Lung (tissue), 12 donors: Measurements from ENCODE around the gene PIM1. TPM values are rescaled to one million over a fixed set of nuclear protein-coding genes. Genes with fewer than 3 reads are reported as not detected.

Experiments
- ATAC-seq: fragments of 200-7000 bp; cut with Tn5 transposase; one replicate; pipeline ENCODE4 v1.9.1; 2020; ENCODE audit warnings: moderate number of reproducible peaks; ENCODE audit not compliant: insufficient read depth, low FRiP score
- DNase-seq, 3 donors: peaks; one replicate each; pipeline ENCODE4 v3.0.0-alpha.2; 2013 to 2017
- H3K27ac ChIP-seq, 2 donors: one replicate each; pipeline ENCODE4 v1.5.1; 2013; ENCODE audit warnings: mild to moderate bottlenecking in 2 of 2, moderate library complexity in 2 of 2, control low read depth in 1 of 2, inconsistent platforms in 1 of 2, low read depth in 1 of 2, low read length in 1 of 2
- H3K27me3 ChIP-seq, 3 donors: one replicate each; pipeline ENCODE4 v1.5.1; 2013; ENCODE audit warnings: low read length in 2 of 3; ENCODE audit not compliant: control insufficient read depth in 3 of 3, insufficient read depth in 3 of 3
- H3K36me3 ChIP-seq, 4 donors: one replicate each; pipeline ENCODE4 v1.5.1; 2013; ENCODE audit warnings: low read length in 4 of 4, mild to moderate bottlenecking in 1 of 4, moderate library complexity in 1 of 4; ENCODE audit not compliant: control insufficient read depth in 4 of 4, insufficient read depth in 4 of 4
- H3K4me1 ChIP-seq, 5 donors: one replicate each; pipeline ENCODE4 v1.5.1; 2013; ENCODE audit warnings: low read length in 5 of 5, mild to moderate bottlenecking in 2 of 5, moderate library complexity in 1 of 5; ENCODE audit not compliant: control insufficient read depth in 5 of 5, insufficient read depth in 5 of 5
- H3K4me3 ChIP-seq: one replicate; pipeline ENCODE4 v1.5.1; 2013; ENCODE audit warnings: mild to moderate bottlenecking, control low read depth, moderate library complexity
- H3K9ac ChIP-seq, 2 donors: one replicate each; pipeline ENCODE4 v1.5.1; 2013; ENCODE audit warnings: low read length in 2 of 2, control low read depth in 1 of 2; ENCODE audit not compliant: insufficient read depth in 1 of 2
- H3K9me3 ChIP-seq, 4 donors: one replicate each; pipeline ENCODE4 v1.5.1; 2013; ENCODE audit warnings: low read length in 3 of 4, mild to moderate bottlenecking in 1 of 4, moderate library complexity in 1 of 4; ENCODE audit not compliant: control insufficient read depth in 4 of 4, insufficient read depth in 3 of 4
- WGBS, 2 donors: extraction: QIAGEN DNeasy Blood & Tissue Kit; methylation state at CpG; one replicate each; pipeline ENCODE4 v1.1.7; 2013; 5-methylcytosine and 5-hydroxymethylcytosine counted together
- polyA plus RNA-seq, 2 donors: library from polyadenylated mRNA; stranded (reverse); fragments of 200-250 nt; gene quantifications; one replicate each; pipeline ENCODE4 v1.2.1, GENCODE V29; 2013
- total RNA-seq, 2 donors: library from RNA; depleted of rRNA in 1 of 2; stranded (reverse); fragments of >200 nt in 1 of 2; gene quantifications; one replicate each; pipeline ENCODE4 v1.2.1, GENCODE V29; 2014 to 2021
- TF ChIP-seq, protein P1 (sequence below): IDR thresholded peaks from 2 replicates; pipeline ENCODE4 v1.5.1; 2012; ENCODE audit warnings: mild to moderate bottlenecking; ENCODE audit errors: control extremely low read depth, extremely low read depth
- donor health status: control.
- donor health status: control.
- donor health status: Bipolar disorder and iron deficiency.
- donor health status: healthy.
- donor health status: DM: yes; HTN: yes; CAD: no.

PIM1 gene
- total and polyA plus RNA-seq, 4 donors = 43.2 to 108 (median 52.0) TPM

DNA sequence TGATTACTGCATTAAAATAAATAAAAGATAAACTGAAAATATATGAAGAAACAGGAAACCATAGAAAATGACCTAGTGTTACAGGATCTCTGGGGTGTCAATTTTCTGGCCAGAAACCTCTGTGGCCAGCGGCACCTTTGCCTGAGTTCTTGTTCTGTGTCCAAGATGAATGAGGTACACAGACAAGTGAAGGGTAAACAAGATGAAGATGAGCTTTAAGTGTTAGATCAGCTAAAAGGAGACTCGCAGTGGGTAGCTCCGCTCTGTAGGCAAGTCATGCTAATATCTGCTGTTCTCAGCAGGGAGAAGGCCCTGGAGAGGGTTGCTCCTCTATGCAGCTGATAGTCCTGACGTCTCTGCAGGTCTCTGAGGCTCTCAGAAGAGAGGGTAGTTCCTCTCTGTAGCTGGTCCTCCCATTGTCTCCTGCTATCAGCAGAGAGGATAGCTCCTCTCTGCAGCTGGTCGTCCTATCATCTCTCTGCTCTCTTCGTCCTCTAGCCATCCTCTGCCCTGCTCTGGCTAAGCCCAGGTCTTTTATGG lies 51.7 kb downstream of the PIM1 start:
- Histone ChIP-seq H3K27ac (no peak overlapping the region), H3K9me3 (no peaks in the 10 kb centered on the region), H3K4me1 (peaks cover 0 to 15% (median 0%) of the 10 kb centered on the region in 5 donors), H3K4me3 (no peak overlapping the region), H3K36me3 (no peaks in the 10 kb centered on the region), H3K27me3 (no peaks in the 10 kb centered on the region), H3K9ac (no peak overlapping the region)
- ATAC-seq = no peak
- no peak for DNase-seq
- WGBS, 2 donors = 52 to 53% methylated on average over 6 of the region's 6 CpGs
- TF ChIP-seq, protein P1, sequence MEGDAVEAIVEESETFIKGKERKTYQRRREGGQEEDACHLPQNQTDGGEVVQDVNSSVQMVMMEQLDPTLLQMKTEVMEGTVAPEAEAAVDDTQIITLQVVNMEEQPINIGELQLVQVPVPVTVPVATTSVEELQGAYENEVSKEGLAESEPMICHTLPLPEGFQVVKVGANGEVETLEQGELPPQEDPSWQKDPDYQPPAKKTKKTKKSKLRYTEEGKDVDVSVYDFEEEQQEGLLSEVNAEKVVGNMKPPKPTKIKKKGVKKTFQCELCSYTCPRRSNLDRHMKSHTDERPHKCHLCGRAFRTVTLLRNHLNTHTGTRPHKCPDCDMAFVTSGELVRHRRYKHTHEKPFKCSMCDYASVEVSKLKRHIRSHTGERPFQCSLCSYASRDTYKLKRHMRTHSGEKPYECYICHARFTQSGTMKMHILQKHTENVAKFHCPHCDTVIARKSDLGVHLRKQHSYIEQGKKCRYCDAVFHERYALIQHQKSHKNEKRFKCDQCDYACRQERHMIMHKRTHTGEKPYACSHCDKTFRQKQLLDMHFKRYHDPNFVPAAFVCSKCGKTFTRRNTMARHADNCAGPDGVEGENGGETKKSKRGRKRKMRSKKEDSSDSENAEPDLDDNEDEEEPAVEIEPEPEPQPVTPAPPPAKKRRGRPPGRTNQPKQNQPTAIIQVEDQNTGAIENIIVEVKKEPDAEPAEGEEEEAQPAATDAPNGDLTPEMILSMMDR = no peak

DNA sequence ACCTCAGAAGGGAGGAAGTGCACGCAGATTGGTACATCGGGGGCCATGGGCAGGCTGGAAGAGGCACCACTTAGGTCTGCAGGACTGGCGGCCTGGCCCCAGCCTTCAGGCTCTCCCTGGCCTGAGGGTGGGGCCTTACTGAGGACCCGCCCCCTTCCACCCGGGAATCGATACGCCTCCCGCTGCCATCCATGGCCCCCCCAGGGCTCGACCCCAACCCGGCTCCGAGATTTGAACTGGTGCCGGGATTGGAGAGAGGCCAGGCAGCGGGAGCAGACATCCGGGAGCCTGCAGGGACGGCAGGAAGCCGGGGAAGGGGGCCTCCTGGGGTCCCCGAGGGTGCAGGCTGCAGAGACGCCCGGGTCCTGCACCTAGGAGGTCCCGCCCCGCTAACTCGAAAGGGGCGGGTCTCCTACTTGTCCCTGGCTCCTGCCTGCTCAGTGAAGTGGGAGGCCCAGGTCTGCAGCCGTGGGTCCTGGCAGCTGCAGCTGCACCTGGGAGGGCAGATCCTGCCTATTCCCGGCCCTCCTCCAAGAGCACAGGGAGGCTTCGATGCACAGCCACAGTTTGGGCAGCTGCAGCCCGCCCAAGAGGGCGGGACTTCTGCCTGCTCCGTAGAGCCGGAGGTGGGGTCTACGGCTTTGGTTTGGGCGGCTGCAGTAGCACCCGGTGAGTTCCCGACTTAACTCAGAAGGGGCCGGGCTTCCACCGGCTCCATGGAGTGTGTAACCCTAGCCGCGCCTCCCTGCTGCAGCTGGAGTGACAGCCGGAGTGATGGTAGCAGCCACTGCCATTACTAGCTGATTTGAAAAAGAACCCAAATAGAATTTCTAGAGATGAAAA lies 52.4 kb downstream of the PIM1 start:
- Histone ChIP-seq H3K27ac (no peak overlapping the region), H3K4me3 (peak overlapping the region; percentile 17), H3K9ac (peak overlapping the region in 1 of 2 donors; percentile 33), H3K4me1 (peaks cover 0 to 15% (median 0%) of the 10 kb centered on the region in 5 donors), H3K36me3 (no peaks in the 10 kb centered on the region), H3K9me3 (no peaks in the 10 kb centered on the region), H3K27me3 (no peaks in the 10 kb centered on the region)
- 1% methylated on average over 35 to 39 of the region's 39 CpGs for WGBS, 2 donors
- DNase-seq (peak; percentile 90 to 93 (median 91)), ATAC-seq (peak; percentile 92)
- TF ChIP-seq, protein P1 = no peak

DNA sequence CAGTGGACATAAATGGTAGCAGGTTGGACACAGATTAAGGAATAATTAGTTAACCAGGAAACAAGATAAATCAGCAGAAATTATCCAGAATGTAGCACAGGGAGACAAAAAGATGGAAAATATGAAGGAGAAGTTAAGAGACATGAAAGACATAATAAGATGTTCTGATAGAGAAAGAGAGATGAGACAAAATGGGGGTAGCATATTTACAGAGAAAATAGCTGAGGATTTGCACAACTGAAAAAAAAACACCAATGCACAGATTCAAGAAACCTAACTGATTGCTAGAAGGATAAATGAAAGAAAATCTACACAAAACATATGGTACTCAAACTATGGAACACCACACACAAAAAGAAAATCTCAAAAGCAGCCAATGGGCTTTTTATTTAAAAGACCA lies 53.0 kb downstream of the PIM1 start:
- no peak for DNase-seq
- ATAC-seq = no peak
- Histone ChIP-seq H3K9ac (peak overlapping the region in 1 of 2 donors; percentile 33), H3K27ac (no peak overlapping the region), H3K36me3 (no peaks in the 10 kb centered on the region), H3K4me3 (no peak overlapping the region), H3K4me1 (peaks cover 0 to 15% (median 0%) of the 10 kb centered on the region in 5 donors), H3K27me3 (no peaks in the 10 kb centered on the region), H3K9me3 (no peaks in the 10 kb centered on the region)
- TF ChIP-seq, protein P1 = no peak

Other genes starting within 250 kb of the PIM1 start
- gene PI16, start 215.4 kb upstream of the PIM1 start, total RNA-seq = 1 to 10 TPM; 1.7 to 3.8 TPM
- gene PI16, start 215.4 kb upstream of the PIM1 start, polyA plus RNA-seq = 1 to 10 TPM in 1 of 2 donors, under 1 TPM in 1; 0.60 to 4.3 TPM
- 100 to 1,000 TPM; 133 to 210 TPM for gene MTCH1, start 184.0 kb upstream of the PIM1 start, total RNA-seq
- gene MTCH1, start 184.0 kb upstream of the PIM1 start, polyA plus RNA-seq = 100 to 1,000 TPM; 120 to 180 TPM
- 10 to 100 TPM; 24.2 to 76.7 TPM for gene FGD2, start 164.5 kb upstream of the PIM1 start, total RNA-seq
- gene FGD2, start 164.5 kb upstream of the PIM1 start, polyA plus RNA-seq = 10 to 100 TPM; 20.4 to 55.9 TPM
- 1 to 10 TPM; 9.4 to 9.7 TPM for gene TBC1D22B, start 87.6 kb downstream of the PIM1 start, total RNA-seq
- 1 to 10 TPM; 6.8 to 8.2 TPM for gene TBC1D22B, start 87.6 kb downstream of the PIM1 start, polyA plus RNA-seq
- gene TMEM217, start 88.0 kb downstream of the PIM1 start, total RNA-seq = under 1 TPM; 0.40 to 1.00 TPM
- gene TMEM217, start 88.0 kb downstream of the PIM1 start, polyA plus RNA-seq = 1 to 10 TPM in 1 of 2 donors, under 1 TPM in 1; 0.94 to 1.9 TPM
- gene RNF8, start 183.8 kb downstream of the PIM1 start, total RNA-seq = 10 to 100 TPM; 12.9 to 28.1 TPM
- gene RNF8, start 183.8 kb downstream of the PIM1 start, polyA plus RNA-seq = 10 to 100 TPM; 10.5 to 12.5 TPM